Breast epithelium (tissue), 4 donors: Measurements from ENCODE around the gene MOGAT1. TPM values are rescaled to one million over a fixed set of nuclear protein-coding genes. Genes with fewer than 3 reads are reported as not detected.

Source experiments
- DNase-seq, 2 donors: peaks; one replicate each; pipeline ENCODE4 v3.0.0-alpha.2; 2019; ENCODE audit warnings: low spot score in 2 of 2
- H3K27ac ChIP-seq, 2 donors: fragments of 200-600 bp; sonication (generic) in 1 of 2; one replicate each; pipeline ENCODE4 v1.5.1; 2016 to 2019; ENCODE audit warnings: mild to moderate bottlenecking in 1 of 2
- H3K27me3 ChIP-seq, 2 donors: fragments of 200-600 bp; sonication (generic) in 1 of 2; one replicate each; pipeline versions ENCODE4 v1.5.1 to v1.6.0; 2017 to 2019; ENCODE audit warnings: control low read depth in 1 of 2, mild to moderate bottlenecking in 1 of 2
- H3K36me3 ChIP-seq: fragments of 200-600 bp; one replicate; pipeline ENCODE4 v1.5.1; 2019
- H3K4me1 ChIP-seq, 2 donors: fragments of 200-600 bp; sonication (generic); one replicate each; pipeline ENCODE4 v1.5.1; 2016 to 2019; ENCODE audit warnings: control low read depth in 1 of 2
- H3K4me3 ChIP-seq, 3 donors: fragments of 200-600 bp; sonication (generic); 1 replicate in 2 of 3; 2 replicates in 1 of 3; pipeline ENCODE4 v1.5.1; 2016 to 2019; ENCODE audit warnings: mild to moderate bottlenecking in 3 of 3, moderate library complexity in 2 of 3
- H3K9me3 ChIP-seq, 2 donors: fragments of 200-600 bp; sonication (generic) in 1 of 2; one replicate each; pipeline ENCODE4 v1.5.1; 2016 to 2019; ENCODE audit warnings: control low read depth in 1 of 2
- CTCF ChIP-seq, 3 donors: fragments of 450-650 bp; IDR thresholded peaks; one replicate each; pipeline ENCODE4 v1.5.1; 2016 to 2017; ENCODE audit warnings: antibody characterized with exemption in 3 of 3, mild to moderate bottlenecking in 3 of 3, moderate library complexity in 3 of 3
- POLR2A ChIP-seq: fragments of 450-650 bp; IDR thresholded peaks from one replicate; pipeline ENCODE4 v1.6.1; 2016; ENCODE audit warnings: antibody characterized with exemption, mild to moderate bottlenecking, moderate library complexity
- POLR2AphosphoS5 ChIP-seq, 3 donors: sonication (generic); formaldehyde crosslinking; IDR thresholded peaks; one replicate each; pipeline ENCODE4 v1.6.1; 2017; ENCODE audit warnings: antibody characterized with exemption in 3 of 3
- intact Hi-C: fragments of 100-400 bp; cut with DNase I; formaldehyde crosslinking; loops from one replicate; pipeline ENCODE4 v1.15.1; 2023; ENCODE audit warnings: low total_unique reads
- total RNA-seq, 3 donors: library from RNA; depleted of rRNA; stranded (reverse); fragments of >200 nt; gene quantifications; one replicate each; pipeline ENCODE4 v1.1.0, GENCODE V29; 2016

Gene MOGAT1
- total RNA-seq, 3 donors from 2014 or later, result 0.98 TPM; not detected in 2

- no peak for TF ChIP-seq CTCF (IDR thresholded peaks at IDR 0.05)
- TF ChIP-seq POLR2AphosphoS5 (IDR thresholded peaks at IDR 0.05), result no peak
- intact Hi-C loops, result no loop called here
- Histone ChIP-seq H3K36me3 (no peaks in the 10 kb centered on the region), H3K9me3 (no peaks in the 10 kb centered on the region), H3K27ac (no peak overlapping the region), H3K4me3 (no peak overlapping the region), H3K4me1 (peaks cover 0 to 6% of the 10 kb centered on the region in 2 donors), H3K27me3 (no peaks in the 10 kb centered on the region)
- DNase-seq, result no peak
These were observed 21.7 kb upstream of the MOGAT1 start for GRCh38 chr2:222649801-222650200.

GRCh38 chr2:222651718-222652418 is 19.6 kb upstream of the MOGAT1 start:
- Histone ChIP-seq H3K27me3 (no peaks in the 10 kb centered on the region), H3K36me3 (no peaks in the 10 kb centered on the region), H3K27ac (no peak overlapping the region), H3K9me3 (no peaks in the 10 kb centered on the region), H3K4me3 (no peak overlapping the region), H3K4me1 (peaks cover 0 to 10% of the 10 kb centered on the region in 2 donors)
- no peak for TF ChIP-seq CTCF (IDR thresholded peaks at IDR 0.05)
- TF ChIP-seq POLR2A, result no peak
- no peak for TF ChIP-seq POLR2AphosphoS5 (IDR thresholded peaks at IDR 0.05)
- intact Hi-C loops, result no loop called here
- no peak for DNase-seq

- Histone ChIP-seq H3K36me3 (no peaks in the 10 kb centered on the region), H3K4me1 (peaks cover 0 to 10% of the 10 kb centered on the region in 2 donors), H3K4me3 (no peak overlapping the region), H3K9me3 (no peaks in the 10 kb centered on the region), H3K27ac (no peak overlapping the region), H3K27me3 (no peaks in the 10 kb centered on the region)
- TF ChIP-seq POLR2AphosphoS5 (IDR thresholded peaks at IDR 0.05) (no peak), CTCF (IDR thresholded peaks at IDR 0.05) (no peak), POLR2A (no peak)
- DNase-seq, result no peak
- intact Hi-C loops, result no loop called here
These were observed 18.8 kb upstream of the MOGAT1 start for GRCh38 chr2:222652491-222653255.

- Histone ChIP-seq H3K27me3 (no peaks in the 10 kb centered on the region), H3K4me1 (peaks cover 0 to 10% of the 10 kb centered on the region in 2 donors), H3K36me3 (no peaks in the 10 kb centered on the region), H3K9me3 (no peaks in the 10 kb centered on the region), H3K27ac (no peak overlapping the region), H3K4me3 (no peak overlapping the region)
- no peak for DNase-seq
- no peak for TF ChIP-seq CTCF (IDR thresholded peaks at IDR 0.05)
- no peak for TF ChIP-seq POLR2AphosphoS5 (IDR thresholded peaks at IDR 0.05)
- no peak for TF ChIP-seq POLR2A
- intact Hi-C loops, result no loop called here
These were observed 18.2 kb upstream of the MOGAT1 start for GRCh38 chr2:222653280-222653679.
